IMR-90 (cell line): ENCODE results near the gene PDK4. TPM values are rescaled to one million over a fixed set of nuclear protein-coding genes. Genes with fewer than 3 reads are reported as not detected.

Experiments
- ATAC-seq: fragments of 200-7000 bp; cut with Tn5 transposase; 2 replicates; pipeline ENCODE4 v1.9.1; 2020; ENCODE audit warnings: low read depth, mild to moderate bottlenecking, moderate library complexity
- BruUV-seq: library from RNA; stranded (reverse); fragments of 400-500 nt; replicated peaks from 2 replicates; lab custom pipeline; 2021; lab: Mats Ljungman, UMichigan
- CTCF ChIA-PET: fragments of 300-600 bp; formaldehyde crosslinking; extraction: SDS; loops from one replicate; lab custom pipeline; 2021; ENCODE audit warnings: antibody characterized with exemption; lab: Yijun Ruan, JAX
- POLR2A ChIA-PET: fragments of 300-600 bp; sonication (Branson Sonifier 250); formaldehyde crosslinking; loops from one replicate; lab custom pipeline; 2022; ENCODE audit warnings: antibody characterized with exemption; ENCODE audit not compliant: unreplicated experiment; lab: Charles Lee
- DNase-seq: peaks from one replicate; pipeline ENCODE4 v3.0.0; 2013
- H2AFZ ChIP-seq: replicated peaks from 2 replicates; pipeline ENCODE3; 2013; ENCODE audit warnings: low read length, mild to moderate bottlenecking; ENCODE audit not compliant: poor library complexity
- H2AK5ac ChIP-seq: 2 replicates; pipeline ENCODE4 v1.6.1; 2013; ENCODE audit warnings: low read depth, low read length, inconsistent platforms
- H2AK9ac ChIP-seq: replicated peaks from 2 replicates; pipeline ENCODE3; 2013; ENCODE audit warnings: mild to moderate bottlenecking, low read depth, low read length, moderate library complexity; ENCODE audit not compliant: poor library complexity
- H2BK120ac ChIP-seq: 2 replicates; pipeline ENCODE4 v1.6.1; 2013; ENCODE audit warnings: low read depth, low read length, inconsistent platforms
- H2BK15ac ChIP-seq: 3 replicates; pipeline ENCODE4 v1.6.1; 2013; ENCODE audit warnings: low read depth, low read length, inconsistent platforms
- H2BK20ac ChIP-seq: 2 replicates; pipeline ENCODE4 v1.6.1; 2013; ENCODE audit warnings: low read depth, mild to moderate bottlenecking, inconsistent platforms, low read length, moderate library complexity
- H2BK5ac ChIP-seq: 2 replicates; pipeline ENCODE4 v1.6.1; 2013; ENCODE audit warnings: mild to moderate bottlenecking, low read depth, low read length, inconsistent platforms; ENCODE audit not compliant: poor library complexity, severe bottlenecking
- H3K14ac ChIP-seq: replicated peaks from 2 replicates; pipeline ENCODE4 v1.6.1; 2013; ENCODE audit warnings: low read depth, low read length, inconsistent platforms
- H3K18ac ChIP-seq: 2 replicates; pipeline ENCODE4 v1.6.1; 2013; ENCODE audit warnings: low read depth, low read length, control low read depth
- H3K23ac ChIP-seq: 2 replicates; pipeline ENCODE4 v1.6.1; 2013; ENCODE audit warnings: low read depth, low read length, inconsistent platforms
- H3K27ac ChIP-seq: 2 replicates; pipeline ENCODE4 v1.5.1; 2013; ENCODE audit warnings: mild to moderate bottlenecking, control low read depth, low read length; ENCODE audit not compliant: insufficient read depth
- H3K27me3 ChIP-seq: 2 replicates; pipeline ENCODE4 v1.6.1; 2013; ENCODE audit warnings: low read length; ENCODE audit not compliant: control insufficient read depth, insufficient read depth
- H3K36me3 ChIP-seq: 2 replicates; pipeline ENCODE4 v1.6.1; 2013; ENCODE audit warnings: low read length, mixed read lengths; ENCODE audit not compliant: control insufficient read depth, insufficient read depth
- H3K4ac ChIP-seq: 2 replicates; pipeline ENCODE4 v1.6.1; 2013; ENCODE audit warnings: low read depth, low read length, inconsistent platforms
- H3K4me1 ChIP-seq: 2 replicates; pipeline ENCODE4 v1.6.1; 2013; ENCODE audit warnings: low read length, mixed read lengths; ENCODE audit not compliant: control insufficient read depth, insufficient read depth
- H3K4me2 ChIP-seq: 2 replicates; pipeline ENCODE4 v1.6.1; 2013; ENCODE audit warnings: low read depth, mild to moderate bottlenecking, control low read depth, low read length, moderate library complexity
- H3K4me3 ChIP-seq: 2 replicates; pipeline ENCODE4 v1.5.1; 2013; ENCODE audit warnings: low read depth, mild to moderate bottlenecking, control low read depth, low read length, moderate library complexity; ENCODE audit not compliant: insufficient read depth
- H3K56ac ChIP-seq: 2 replicates; pipeline ENCODE4 v1.6.1; 2013; ENCODE audit warnings: low read length, inconsistent platforms; ENCODE audit not compliant: insufficient read depth; ENCODE audit errors: extremely low read depth
- H3K79me1 ChIP-seq, 2 experiments: 2 replicates each; pipeline ENCODE4 v1.6.1; 2013; ENCODE audit warnings: low read length in 2 of 2, inconsistent platforms in 1 of 2, low read depth in 1 of 2
- H3K9ac ChIP-seq: 2 replicates; pipeline ENCODE4 v1.6.1; 2013; ENCODE audit warnings: low read depth, low read length, control low read depth
- H3K9me1 ChIP-seq: 2 replicates; pipeline ENCODE4 v1.6.1; 2013; ENCODE audit warnings: low read length, inconsistent platforms; ENCODE audit not compliant: insufficient read depth
- H3K9me3 ChIP-seq: 2 replicates; pipeline ENCODE4 v1.6.1; 2013; ENCODE audit warnings: low read length; ENCODE audit not compliant: control insufficient read depth, insufficient read depth
- H4K20me1 ChIP-seq: 2 replicates; pipeline ENCODE4 v1.6.1; 2013; ENCODE audit warnings: low read length, inconsistent platforms; ENCODE audit not compliant: insufficient read depth
- H4K5ac ChIP-seq: 2 replicates; pipeline ENCODE4 v1.6.1; 2013; ENCODE audit warnings: mild to moderate bottlenecking, low read depth, low read length, control low read depth
- H4K8ac ChIP-seq, 2 experiments: 2 replicates each; pipeline ENCODE4 v1.6.1; 2013; ENCODE audit warnings: low read depth in 2 of 2, low read length in 2 of 2, control low read depth in 1 of 2, inconsistent platforms in 1 of 2
- H4K91ac ChIP-seq: 2 replicates; pipeline ENCODE4 v1.6.1; 2013; ENCODE audit warnings: low read depth, low read length, inconsistent platforms; ENCODE audit not compliant: insufficient read depth
- BHLHE40 ChIP-seq: fragments of 150-350 bp; IDR thresholded peaks from 2 replicates; pipeline ENCODE4 v1.6.1; 2016; ENCODE audit warnings: mild to moderate bottlenecking, low read depth, low read length
- CEBPB ChIP-seq: IDR thresholded peaks from 2 replicates; pipeline ENCODE4 v1.6.1; 2012; ENCODE audit warnings: low read depth, low read length, improper control_type of control experiment
- CHD1 ChIP-seq: IDR thresholded peaks from 2 replicates; pipeline ENCODE4 v1.6.1; 2012; ENCODE audit warnings: low read depth, low read length, improper control_type of control experiment
- CTCF ChIP-seq: conservative IDR thresholded peaks from 2 replicates; pipeline ENCODE4 v1.5.1; 2012; ENCODE audit warnings: mild to moderate bottlenecking, low read depth, low read length, improper control_type of control experiment
- ELK1 ChIP-seq: fragments of 150-350 bp; IDR thresholded peaks from 2 replicates; pipeline ENCODE4 v1.6.1; 2016; ENCODE audit warnings: low read depth, mild to moderate bottlenecking, low read length, moderate library complexity, borderline replicate concordance
- FOS ChIP-seq: fragments of 150-350 bp; IDR thresholded peaks from 2 replicates; pipeline ENCODE4 v1.6.1; 2016; ENCODE audit warnings: low read depth, low read length
- MAFK ChIP-seq: IDR thresholded peaks from 2 replicates; pipeline ENCODE4 v1.6.1; 2012; ENCODE audit warnings: low read depth, low read length, improper control_type of control experiment
- MAZ ChIP-seq: IDR thresholded peaks from 2 replicates; pipeline ENCODE4 v1.6.1; 2012; ENCODE audit warnings: low read depth, mild to moderate bottlenecking, low read length, improper control_type of control experiment, moderate library complexity, borderline replicate concordance
- MXI1 ChIP-seq: IDR thresholded peaks from 2 replicates; pipeline ENCODE4 v1.6.1; 2012; ENCODE audit warnings: low read depth, mild to moderate bottlenecking, low read length, moderate library complexity, borderline replicate concordance
- NFE2L2 ChIP-seq: fragments of 150-350 bp; IDR thresholded peaks from 2 replicates; pipeline ENCODE4 v1.6.1; 2016; ENCODE audit warnings: low read depth, mild to moderate bottlenecking, low read length
- POLR2A ChIP-seq: IDR thresholded peaks from 2 replicates; pipeline ENCODE4 v1.6.1; 2012; ENCODE audit warnings: mild to moderate bottlenecking, low read depth, low read length
- RAD21 ChIP-seq: IDR thresholded peaks from 2 replicates; pipeline ENCODE4 v1.6.1; 2012; ENCODE audit warnings: low read length, improper control_type of control experiment
- RCOR1 ChIP-seq: IDR thresholded peaks from 2 replicates; pipeline ENCODE4 v1.6.1; 2012; ENCODE audit warnings: mild to moderate bottlenecking, low read length, improper control_type of control experiment; ENCODE audit not compliant: insufficient replicate concordance
- RFX5 ChIP-seq: IDR thresholded peaks from 2 replicates; pipeline ENCODE4 v1.8.0; 2012; ENCODE audit warnings: low read depth, mild to moderate bottlenecking, low read length, moderate library complexity
- SMC3 ChIP-seq: fragments of 150-350 bp; IDR thresholded peaks from 2 replicates; pipeline ENCODE4 v1.6.1; 2016; ENCODE audit warnings: low read depth, mild to moderate bottlenecking, antibody characterized with exemption, low read length, moderate library complexity
- USF2 ChIP-seq: fragments of 150-350 bp; IDR thresholded peaks from 2 replicates; pipeline ENCODE4 v1.6.1; 2017; ENCODE audit warnings: mild to moderate bottlenecking, antibody characterized with exemption, low read length, low read depth
- WGBS, 2 experiments: methylation state at CpG; one replicate each; pipeline versions ENCODE4 v1.1.5 to v1.1.7; 2013; ENCODE audit warnings: missing lambda C conversion rate in 2 of 2; ENCODE audit not compliant: insufficient read length in 1 of 2; ENCODE audit errors: extremely low coverage in 2 of 2; 5-methylcytosine and 5-hydroxymethylcytosine counted together
- dilution Hi-C: fragments of 300-500 bp; cut with HindIII; formaldehyde crosslinking; loops from one replicate; pipeline ENCODE4 v1.14.3; 2018; ENCODE audit warnings: low sequenced_read_pairs; ENCODE audit not compliant: unreplicated experiment
- in situ Hi-C: fragments of 300-500 bp; cut with MboI; formaldehyde crosslinking; loops from 3 replicates; pipeline ENCODE4 v1.14.3; 2019; ENCODE audit warnings: low sequenced_read_pairs, inconsistent platforms, mixed read lengths
- intact Hi-C: fragments of 100-400 bp; cut with micrococcal nuclease; formaldehyde crosslinking; loops from 2 replicates; pipeline ENCODE4 v1.10.0; 2022
- polyA plus RNA-seq, 3 experiments: library from polyadenylated mRNA; depleted of rRNA; stranded (reverse); fragments of >200 nt; gene quantifications; 2 replicates each; pipeline ENCODE4 v1.2.3, GENCODE V29; 2012; ENCODE audit warnings: low replicate concordance in 1 of 3
- total RNA-seq: library from RNA; depleted of rRNA; stranded (reverse); fragments of >200 nt; gene quantifications from 2 replicates; pipeline ENCODE4 v1.2.3, GENCODE V29; 2012

Gene PDK4
- total and polyA plus RNA-seq, 2 of the 4 experiments (the other 2 are of a cell fraction), result under 0.01 to 0.03 TPM

GRCh38 chr7:95579318-95579717 lies 17.0 kb downstream of the PDK4 start:
- Histone ChIP-seq H3K79me1 (no peaks in the 10 kb centered on the region), H3K36me3 (no peaks in the 10 kb centered on the region), H3K9ac (no peak overlapping the region), H3K18ac (no peak overlapping the region), H3K23ac (no peak overlapping the region), H4K91ac (no peak overlapping the region), H3K9me1 (peaks cover 2% of the 10 kb centered on the region; the same call in 1 of the 2 replicates), H3K9me3 (no peaks in the 10 kb centered on the region), H2BK15ac (no peak overlapping the region), H2BK5ac (no peak overlapping the region), H2BK20ac (no peak overlapping the region), H2AK9ac (no peak overlapping the region), H3K4ac (no peak overlapping the region), H3K27ac (no peak overlapping the region), H3K27me3 (no peaks in the 10 kb centered on the region), H4K20me1 (no peaks in the 10 kb centered on the region), H2BK120ac (no peak overlapping the region), H3K4me1 (no peaks in the 10 kb centered on the region), H3K4me2 (no peak overlapping the region), H2AK5ac (no peak overlapping the region), H4K8ac (no peak overlapping the region), H2AFZ (no peak overlapping the region), H4K5ac (no peak overlapping the region), H3K56ac (no peak overlapping the region), H3K4me3 (no peak overlapping the region), H3K14ac (no peak overlapping the region)
- ChIA-PET CTCF (no interaction called here), POLR2A (no interaction called here)
- BruUV-seq, result no TSS peak
- in situ Hi-C loops, result no loop called here
- dilution Hi-C loops, result no loop called here
- no peak for DNase-seq
- ATAC-seq, result no peak
- intact Hi-C loops, result no loop called here
- no CpG with 5 or more reads among the region's 7 CpGs for WGBS, 2 experiments
- TF ChIP-seq MAZ (no peak), RCOR1 (no peak), CHD1 (no peak), BHLHE40 (no peak), NFE2L2 (no peak), FOS (no peak), CTCF (no peak), USF2 (no peak), POLR2A (no peak), SMC3 (no peak), RFX5 (no peak), ELK1 (no peak), MXI1 (no peak), MAFK (no peak), RAD21 (no peak), CEBPB (no peak)
